Gastrocnemius medialis (tissue), 4 donors: ENCODE results near the gene ROBO2.

ENCODE experiments used
- POLR2A ChIP-seq, 2 donors: fragments of 450-650 bp; IDR thresholded peaks; one replicate each; pipeline ENCODE4 v1.6.1; 2017; ENCODE audit warnings: antibody characterized with exemption in 2 of 2, mild to moderate bottlenecking in 2 of 2, moderate library complexity in 2 of 2
- TF ChIP-seq, protein P1 (sequence below), 5 experiments: fragments of 450-650 bp in 3 of 5; fragments of 200-600 bp in 2 of 5; sonication (generic) in 2 of 5; IDR thresholded peaks in 4 of 5; conservative IDR thresholded peaks in 1 of 5; 1 replicate in 4 of 5; 2 replicates in 1 of 5; pipeline ENCODE4 v1.5.1; 2016 to 2019; ENCODE audit warnings: antibody characterized with exemption in 5 of 5, mild to moderate bottlenecking in 3 of 5, moderate library complexity in 3 of 5

- TF ChIP-seq, protein P1, sequence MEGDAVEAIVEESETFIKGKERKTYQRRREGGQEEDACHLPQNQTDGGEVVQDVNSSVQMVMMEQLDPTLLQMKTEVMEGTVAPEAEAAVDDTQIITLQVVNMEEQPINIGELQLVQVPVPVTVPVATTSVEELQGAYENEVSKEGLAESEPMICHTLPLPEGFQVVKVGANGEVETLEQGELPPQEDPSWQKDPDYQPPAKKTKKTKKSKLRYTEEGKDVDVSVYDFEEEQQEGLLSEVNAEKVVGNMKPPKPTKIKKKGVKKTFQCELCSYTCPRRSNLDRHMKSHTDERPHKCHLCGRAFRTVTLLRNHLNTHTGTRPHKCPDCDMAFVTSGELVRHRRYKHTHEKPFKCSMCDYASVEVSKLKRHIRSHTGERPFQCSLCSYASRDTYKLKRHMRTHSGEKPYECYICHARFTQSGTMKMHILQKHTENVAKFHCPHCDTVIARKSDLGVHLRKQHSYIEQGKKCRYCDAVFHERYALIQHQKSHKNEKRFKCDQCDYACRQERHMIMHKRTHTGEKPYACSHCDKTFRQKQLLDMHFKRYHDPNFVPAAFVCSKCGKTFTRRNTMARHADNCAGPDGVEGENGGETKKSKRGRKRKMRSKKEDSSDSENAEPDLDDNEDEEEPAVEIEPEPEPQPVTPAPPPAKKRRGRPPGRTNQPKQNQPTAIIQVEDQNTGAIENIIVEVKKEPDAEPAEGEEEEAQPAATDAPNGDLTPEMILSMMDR (IDR thresholded peaks at IDR 0.05 in 4 of 5, conservative IDR thresholded peaks at IDR 0.05 in 1 of 5) = no peak
- TF ChIP-seq POLR2A (IDR thresholded peaks at IDR 0.05) = no peak
These were observed 231.4 kb downstream of the ROBO2 start for GRCh38 chr3:77271306-77271705.
